PFSK-1 (cell line): ENCODE measurements around the gene TRAPPC10.

ENCODE experiments used
- FOXP2 ChIP-seq: optimal IDR thresholded peaks from 2 replicates; pipeline ENCODE3; 2011; ENCODE audit warnings: borderline replicate concordance, control low read depth, inconsistent platforms; ENCODE audit not compliant: insufficient read depth; ENCODE audit errors: extremely low read length, extremely low read depth
- POLR2AphosphoS5 ChIP-seq: IDR thresholded peaks from 2 replicates; pipeline ENCODE4 v1.6.1; 2012; ENCODE audit warnings: low read depth, mild to moderate bottlenecking, control low read depth, low read length, moderate library complexity
- REST ChIP-seq, 2 experiments: IDR thresholded peaks; 2 replicates each; pipeline versions ENCODE4 v1.6.1 to v1.8.0; 2011 to 2012; ENCODE audit warnings: low read depth in 2 of 2, low read length in 2 of 2, control low read depth in 1 of 2, inconsistent platforms in 1 of 2, mild to moderate bottlenecking in 1 of 2, moderate library complexity in 1 of 2; ENCODE audit not compliant: insufficient read depth in 1 of 2
- SIN3A ChIP-seq: IDR thresholded peaks from 2 replicates; pipeline ENCODE4 v1.6.1; 2012; ENCODE audit warnings: mild to moderate bottlenecking, low read length, moderate library complexity, borderline replicate concordance; ENCODE audit not compliant: insufficient read depth
- TAF1 ChIP-seq: IDR thresholded peaks from 2 replicates; pipeline ENCODE4 v1.6.1; 2012; ENCODE audit warnings: low read length, control low read depth, borderline replicate concordance; ENCODE audit not compliant: insufficient read depth

GRCh38 chr21:44003307-44003966, 8.7 kb upstream of the TRAPPC10 start:
- TF ChIP-seq POLR2AphosphoS5 (no peak), REST (IDR thresholded peaks at IDR 0.05; ENCODE audit: insufficient read depth in 1 of 2, low read depth in 2 of 2, low read length in 2 of 2) (no peak), TAF1 (no peak), FOXP2 (no peak), SIN3A (no peak)
